ENCODE measurements around the gene ALDH3A2. TPM values are rescaled to one million over a fixed set of nuclear protein-coding genes. Genes with fewer than 3 reads are reported as not detected.
A peak's percentile ranks its signal among the peaks of the same experiment; 100 is the strongest.

The ALDH3A2 gene
- polyA plus RNA-seq, 4 donors: 68.6 to 153 (median 76.0) TPM

DNA sequence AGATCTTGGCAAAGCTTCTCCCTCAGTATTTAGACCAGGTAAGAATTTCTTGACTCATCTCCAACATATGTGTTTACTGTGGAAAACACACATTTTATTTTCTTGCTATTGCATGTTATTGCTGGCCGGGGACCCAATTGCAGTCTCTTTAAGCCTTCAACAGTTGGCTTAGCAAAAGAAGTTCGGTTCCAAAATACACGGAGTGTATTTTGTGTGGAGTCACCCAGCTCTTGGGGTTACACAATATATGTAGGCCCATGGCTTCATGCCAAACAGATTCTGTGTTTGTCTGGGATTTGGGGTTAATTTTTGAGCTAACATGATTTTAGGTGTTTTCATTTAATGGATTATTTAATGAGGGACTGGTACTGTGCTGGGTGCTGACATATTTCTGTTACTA lies 4.0 kb downstream of the ALDH3A2 start:
- Histone ChIP-seq H3K9me3 (ENCODE audit: control insufficient read depth in 2 of 2, insufficient read depth in 1 of 2, low read depth in 1 of 2, low read length in 1 of 2) (peaks cover 0 to 6% of the 10 kb centered on the region in 2 donors), H3K4me3 (ENCODE audit: low read depth in 1 of 3, low read length in 3 of 3) (no peak overlapping the region), H3K4me1 (ENCODE audit: control insufficient read depth in 3 of 3, insufficient read depth in 2 of 3, low read depth in 1 of 3, low read length in 2 of 3) (peaks cover 0 to 13% (median 5%) of the 10 kb centered on the region in 3 donors), H3K27me3 (ENCODE audit: control insufficient read depth in 3 of 3, insufficient read depth in 3 of 3, low read length in 3 of 3) (no peaks in the 10 kb centered on the region), H3K27ac (ENCODE audit: low read depth in 1 of 3, low read length in 2 of 3) (no peak overlapping the region), H3K36me3 (ENCODE audit: control insufficient read depth in 3 of 3, insufficient read depth in 2 of 3, low read depth in 1 of 3, low read length in 3 of 3) (peaks cover 5 to 27% (median 9%) of the 10 kb centered on the region in 3 donors)
- no peak for DNase-seq
- FAIRE-seq: no peak
- WGBS, 3 donors: 72 to 80% (median 73%) methylated on average over 3 of the region's 3 CpGs

DNA sequence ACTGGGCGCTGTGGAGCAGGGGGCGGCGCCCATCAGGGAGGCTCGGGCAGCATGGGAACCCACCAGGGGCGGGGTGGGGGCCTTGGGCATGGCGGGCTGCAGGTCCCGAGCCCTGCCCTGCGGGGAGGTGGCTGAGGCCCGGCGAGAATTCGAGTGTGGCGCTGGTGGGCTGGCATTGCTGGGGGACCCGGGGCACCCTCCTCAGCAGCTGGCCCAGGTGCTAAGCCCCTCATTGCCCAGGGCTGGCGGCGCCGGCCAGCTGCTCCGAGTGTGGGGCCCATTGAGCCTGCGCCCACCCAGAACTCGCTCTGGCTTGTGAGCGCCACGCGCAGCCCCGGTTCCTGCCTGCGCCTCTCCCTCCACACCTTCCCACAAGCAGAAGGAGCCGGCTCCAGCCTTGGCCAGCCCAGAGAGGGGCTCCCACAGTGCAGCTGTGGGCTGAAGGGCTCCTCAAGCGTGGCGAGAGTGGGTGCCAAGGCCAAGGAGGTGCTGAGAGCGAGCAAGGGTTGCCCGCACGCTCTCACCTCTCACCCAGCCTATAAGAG lies 5.9 kb downstream of the ALDH3A2 start:
- peaks cover 5 to 38% (median 13%) of the 10 kb centered on the region in 3 donors for H3K36me3 ChIP-seq (ENCODE audit: control insufficient read depth in 3 of 3, insufficient read depth in 2 of 3, low read depth in 1 of 3, low read length in 3 of 3)
- peaks cover 0 to 6% of the 10 kb centered on the region in 2 donors for H3K9me3 ChIP-seq (ENCODE audit: control insufficient read depth in 2 of 2, insufficient read depth in 1 of 2, low read depth in 1 of 2, low read length in 1 of 2)
- FAIRE-seq (no peak), DNase-seq (no peak)
- no peak overlapping the region for H3K27ac ChIP-seq (ENCODE audit: low read depth in 1 of 3, low read length in 2 of 3)
- peaks cover 0 to 11% (median 5%) of the 10 kb centered on the region in 3 donors for H3K4me1 ChIP-seq (ENCODE audit: control insufficient read depth in 3 of 3, insufficient read depth in 2 of 3, low read depth in 1 of 3, low read length in 2 of 3)
- WGBS, 3 donors: 98 to 99% (median 98%) methylated on average over 25 to 30 of the region's 30 CpGs
- H3K4me3 ChIP-seq (ENCODE audit: low read depth in 1 of 3, low read length in 3 of 3): no peak overlapping the region
- H3K27me3 ChIP-seq (ENCODE audit: control insufficient read depth in 3 of 3, insufficient read depth in 3 of 3, low read length in 3 of 3): no peaks in the 10 kb centered on the region

DNA sequence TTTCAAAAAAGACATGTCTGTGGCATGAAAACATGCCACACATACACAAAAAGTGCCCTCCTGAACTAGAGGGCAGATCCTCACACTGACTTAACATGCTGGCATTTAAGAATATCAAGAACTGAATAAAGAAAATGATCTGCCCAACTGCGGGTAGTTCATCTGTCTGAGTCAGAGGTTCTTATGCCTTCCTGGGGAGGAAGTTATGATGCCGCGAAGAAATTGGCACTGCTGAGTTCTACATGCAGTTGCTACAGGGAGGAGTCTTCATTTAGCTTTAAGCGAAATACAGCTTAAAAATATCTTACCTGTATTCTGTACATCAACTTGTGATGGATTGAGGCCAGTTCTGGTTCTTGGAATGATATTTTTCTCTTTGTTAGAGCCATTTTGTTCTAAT lies 6.3 kb downstream of the ALDH3A2 start:
- Histone ChIP-seq H3K36me3 (ENCODE audit: control insufficient read depth in 3 of 3, insufficient read depth in 2 of 3, low read depth in 1 of 3, low read length in 3 of 3) (peaks cover 5 to 41% (median 13%) of the 10 kb centered on the region in 3 donors), H3K27ac (ENCODE audit: low read depth in 1 of 3, low read length in 2 of 3) (no peak overlapping the region), H3K4me3 (ENCODE audit: low read depth in 1 of 3, low read length in 3 of 3) (no peak overlapping the region), H3K4me1 (ENCODE audit: control insufficient read depth in 3 of 3, insufficient read depth in 2 of 3, low read depth in 1 of 3, low read length in 2 of 3) (peaks cover 0 to 11% (median 5%) of the 10 kb centered on the region in 3 donors), H3K27me3 (ENCODE audit: control insufficient read depth in 3 of 3, insufficient read depth in 3 of 3, low read length in 3 of 3) (no peaks in the 10 kb centered on the region), H3K9me3 (ENCODE audit: control insufficient read depth in 2 of 2, insufficient read depth in 1 of 2, low read depth in 1 of 2, low read length in 1 of 2) (peaks cover 0 to 6% of the 10 kb centered on the region in 2 donors)
- no peak for DNase-seq
- FAIRE-seq: no peak
- 95 to 97% (median 95%) methylated on average over 4 of the region's 4 CpGs for whole genome bisulfite sequencing, 3 donors

DNA sequence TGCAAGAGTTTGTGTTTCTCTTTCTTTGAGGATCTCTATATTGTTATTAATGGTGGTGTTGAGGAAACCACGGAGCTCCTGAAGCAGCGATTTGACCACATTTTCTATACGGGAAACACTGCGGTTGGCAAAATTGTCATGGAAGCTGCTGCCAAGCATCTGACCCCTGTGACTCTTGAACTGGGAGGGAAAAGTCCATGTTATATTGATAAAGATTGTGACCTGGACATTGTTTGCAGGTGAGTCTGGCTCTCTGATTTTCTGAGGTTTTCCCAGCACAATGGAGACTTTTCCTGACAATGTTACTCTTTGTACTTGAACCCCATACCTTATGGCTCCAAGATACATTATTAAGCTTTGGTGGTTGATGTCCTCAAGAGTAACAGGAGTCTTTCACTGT lies 7.8 kb downstream of the ALDH3A2 start:
- DNase-seq (peak in 1 of 2 donors; percentile 39), FAIRE-seq (no peak)
- Histone ChIP-seq H3K27me3 (ENCODE audit: control insufficient read depth in 3 of 3, insufficient read depth in 3 of 3, low read length in 3 of 3) (no peaks in the 10 kb centered on the region), H3K4me1 (ENCODE audit: control insufficient read depth in 3 of 3, insufficient read depth in 2 of 3, low read depth in 1 of 3, low read length in 2 of 3) (peaks cover 0 to 9% (median 5%) of the 10 kb centered on the region in 3 donors), H3K36me3 (ENCODE audit: control insufficient read depth in 3 of 3, insufficient read depth in 2 of 3, low read depth in 1 of 3, low read length in 3 of 3) (peaks cover 7 to 43% (median 13%) of the 10 kb centered on the region in 3 donors), H3K27ac (ENCODE audit: low read depth in 1 of 3, low read length in 2 of 3) (no peak overlapping the region), H3K9me3 (ENCODE audit: control insufficient read depth in 2 of 2, insufficient read depth in 1 of 2, low read depth in 1 of 2, low read length in 1 of 2) (peaks cover 0 to 6% of the 10 kb centered on the region in 2 donors), H3K4me3 (ENCODE audit: low read depth in 1 of 3, low read length in 3 of 3) (no peak overlapping the region)
- 71 to 84% (median 78%) methylated on average over 4 of the region's 4 CpGs for WGBS, 3 donors

DNA sequence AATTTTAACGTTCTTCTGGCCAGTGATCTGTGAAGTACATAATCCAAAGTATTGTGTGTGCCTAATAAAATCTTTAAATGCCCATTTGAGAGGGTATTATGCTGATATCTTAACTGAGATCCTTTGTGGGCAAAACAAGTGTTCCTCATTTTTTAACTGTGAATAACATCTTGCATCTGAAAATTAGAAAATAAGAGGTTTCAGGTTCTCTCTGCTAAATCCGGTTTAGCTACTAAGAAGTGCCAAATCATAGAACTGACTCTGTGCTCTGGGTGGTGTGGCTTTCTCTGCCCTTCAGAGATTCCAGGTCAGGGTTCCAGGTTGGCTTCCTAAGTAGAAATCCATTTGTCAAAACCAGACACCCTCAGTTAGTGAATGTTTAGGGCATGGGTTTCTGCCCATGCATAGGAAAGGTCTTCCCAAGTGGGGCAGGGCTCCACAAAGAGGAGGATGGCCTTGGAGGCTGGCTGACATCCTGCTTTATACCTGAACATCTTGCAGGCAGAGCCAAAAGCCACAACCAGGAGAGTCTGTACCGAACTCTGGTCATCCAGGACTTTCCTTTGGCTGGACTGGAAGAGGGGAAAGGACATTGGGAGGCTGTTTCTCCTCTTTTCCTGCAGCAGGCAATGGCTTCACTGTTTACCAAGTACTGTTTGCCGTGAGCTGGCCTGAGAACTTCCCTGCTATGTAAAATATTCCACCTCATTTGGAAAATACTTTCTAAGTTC lies 8.5 kb downstream of the ALDH3A2 start:
- Histone ChIP-seq H3K36me3 (ENCODE audit: control insufficient read depth in 3 of 3, insufficient read depth in 2 of 3, low read depth in 1 of 3, low read length in 3 of 3) (peaks cover 7 to 43% (median 13%) of the 10 kb centered on the region in 3 donors), H3K4me3 (ENCODE audit: low read depth in 1 of 3, low read length in 3 of 3) (no peak overlapping the region), H3K27me3 (ENCODE audit: control insufficient read depth in 3 of 3, insufficient read depth in 3 of 3, low read length in 3 of 3) (no peaks in the 10 kb centered on the region), H3K27ac (ENCODE audit: low read depth in 1 of 3, low read length in 2 of 3) (no peak overlapping the region), H3K4me1 (ENCODE audit: control insufficient read depth in 3 of 3, insufficient read depth in 2 of 3, low read depth in 1 of 3, low read length in 2 of 3) (peaks cover 0 to 3% (median 3%) of the 10 kb centered on the region in 3 donors), H3K9me3 (ENCODE audit: control insufficient read depth in 2 of 2, insufficient read depth in 1 of 2, low read depth in 1 of 2, low read length in 1 of 2) (peaks cover 0 to 6% of the 10 kb centered on the region in 2 donors)
- DNase-seq: no peak
- no peak for FAIRE-seq
- WGBS, 3 donors: 81 to 82% (median 81%) methylated on average over 4 of the region's 4 CpGs

DNA sequence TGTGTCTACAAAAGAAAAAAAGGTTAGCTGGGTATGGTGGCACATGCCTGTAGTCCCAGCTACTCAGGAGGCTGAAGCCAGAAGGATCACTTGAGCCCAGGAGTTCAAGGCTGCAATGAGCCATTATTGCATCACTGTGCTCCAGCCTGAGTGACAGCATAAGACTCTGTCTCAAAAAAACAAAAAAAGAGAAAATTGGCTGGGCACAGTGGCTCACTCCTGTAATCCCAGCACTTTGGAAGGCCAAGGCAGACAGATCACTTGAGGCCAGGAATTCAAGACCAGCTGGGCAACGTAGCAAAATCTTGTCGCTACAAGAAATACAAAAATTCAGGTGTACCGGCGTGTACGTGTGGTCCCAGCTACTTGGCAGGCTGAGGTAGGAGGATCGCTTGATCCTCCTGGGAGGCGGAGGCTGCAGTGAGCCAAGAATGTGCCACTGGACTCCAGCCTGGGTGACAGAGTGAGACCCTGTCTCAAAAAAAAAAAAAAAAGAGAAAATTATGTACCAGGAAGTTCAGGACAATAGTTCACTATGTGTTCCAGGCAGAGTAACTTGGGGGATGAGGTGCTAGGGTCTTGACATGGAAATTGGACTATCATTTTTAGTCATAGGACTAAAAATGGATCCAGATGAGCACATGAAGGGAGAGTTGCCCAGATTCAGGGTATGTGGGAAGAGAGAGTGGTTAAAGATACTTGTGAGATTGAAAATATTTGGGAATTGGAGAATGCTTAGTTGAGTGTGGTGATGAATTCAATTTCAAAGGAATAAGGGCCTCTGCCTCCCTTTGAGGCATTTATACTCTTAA lies 11.0 kb downstream of the ALDH3A2 start:
- Histone ChIP-seq H3K36me3 (ENCODE audit: control insufficient read depth in 3 of 3, insufficient read depth in 2 of 3, low read depth in 1 of 3, low read length in 3 of 3) (peaks cover 7 to 46% (median 14%) of the 10 kb centered on the region in 3 donors), H3K4me3 (ENCODE audit: low read depth in 1 of 3, low read length in 3 of 3) (no peak overlapping the region), H3K27ac (ENCODE audit: low read depth in 1 of 3, low read length in 2 of 3) (no peak overlapping the region), H3K4me1 (ENCODE audit: control insufficient read depth in 3 of 3, insufficient read depth in 2 of 3, low read depth in 1 of 3, low read length in 2 of 3) (peaks cover 0 to 2% (median 0%) of the 10 kb centered on the region in 3 donors), H3K9me3 (ENCODE audit: control insufficient read depth in 2 of 2, insufficient read depth in 1 of 2, low read depth in 1 of 2, low read length in 1 of 2) (peaks cover 0 to 3% of the 10 kb centered on the region in 2 donors), H3K27me3 (ENCODE audit: control insufficient read depth in 3 of 3, insufficient read depth in 3 of 3, low read length in 3 of 3) (no peaks in the 10 kb centered on the region)
- FAIRE-seq (no peak), DNase-seq (no peak)
- 93 to 96% (median 95%) methylated on average over 7 of the region's 7 CpGs for WGBS, 3 donors

DNA sequence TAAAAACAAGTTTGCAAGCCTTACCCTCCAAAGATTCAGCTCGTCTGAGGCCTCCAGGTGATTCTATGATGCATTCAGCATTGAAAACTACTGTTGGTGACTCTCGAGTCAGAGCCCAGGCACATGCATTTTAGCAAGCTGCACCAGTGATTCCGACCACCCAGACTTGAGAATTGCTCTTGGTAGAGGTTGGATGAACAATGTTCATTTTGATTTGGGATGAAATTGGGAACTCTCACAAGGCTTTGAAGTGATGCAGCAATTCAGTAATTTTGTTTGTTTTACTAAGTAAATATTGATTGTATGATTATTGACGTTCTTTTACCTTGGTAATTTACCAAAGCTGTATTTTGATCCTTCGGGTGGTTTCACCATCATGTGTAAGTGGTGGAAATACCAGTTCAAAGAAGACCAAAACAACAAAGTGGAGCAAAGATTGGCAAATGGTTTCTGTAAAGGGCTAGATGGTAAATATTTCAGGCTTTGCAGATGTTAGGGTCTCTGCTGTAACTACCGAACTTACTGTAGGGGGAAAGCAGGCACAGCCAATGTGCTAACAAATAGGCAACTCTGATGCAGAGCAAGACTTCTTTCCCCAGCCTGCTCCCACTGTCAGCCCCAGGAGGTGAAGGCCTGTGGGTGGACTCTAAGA lies 11.8 kb downstream of the ALDH3A2 start:
- Histone ChIP-seq H3K27ac (ENCODE audit: low read depth in 1 of 3, low read length in 2 of 3) (no peak overlapping the region), H3K36me3 (ENCODE audit: control insufficient read depth in 3 of 3, insufficient read depth in 2 of 3, low read depth in 1 of 3, low read length in 3 of 3) (peaks cover 7 to 47% (median 15%) of the 10 kb centered on the region in 3 donors)
- FAIRE-seq: no peak

DNA sequence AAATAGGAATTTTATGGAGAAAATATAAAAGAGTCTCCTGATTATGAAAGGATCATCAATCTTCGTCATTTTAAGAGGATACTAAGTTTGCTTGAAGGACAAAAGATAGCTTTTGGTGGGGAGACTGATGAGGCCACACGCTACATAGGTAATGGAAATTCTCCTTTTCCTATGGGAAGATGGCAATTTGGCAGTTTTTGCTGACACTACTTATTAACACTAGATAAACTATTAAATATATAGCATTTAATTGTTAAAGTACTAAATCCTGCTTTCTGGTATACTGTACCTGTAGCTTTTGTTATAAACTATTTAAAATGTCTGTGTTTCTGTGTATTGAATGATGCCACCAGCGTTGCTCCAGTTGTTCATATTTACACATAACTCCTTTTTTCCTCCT lies 12.6 kb downstream of the ALDH3A2 start:
- FAIRE-seq: no peak
- Histone ChIP-seq H3K9me3 (ENCODE audit: control insufficient read depth in 2 of 2, insufficient read depth in 1 of 2, low read depth in 1 of 2, low read length in 1 of 2) (no peaks in the 10 kb centered on the region), H3K4me3 (ENCODE audit: low read depth in 1 of 3, low read length in 3 of 3) (no peak overlapping the region), H3K36me3 (ENCODE audit: control insufficient read depth in 3 of 3, insufficient read depth in 2 of 3, low read depth in 1 of 3, low read length in 3 of 3) (peaks cover 6 to 49% (median 13%) of the 10 kb centered on the region in 3 donors), H3K4me1 (ENCODE audit: control insufficient read depth in 3 of 3, insufficient read depth in 2 of 3, low read depth in 1 of 3, low read length in 2 of 3) (no peaks in the 10 kb centered on the region), H3K27me3 (ENCODE audit: control insufficient read depth in 3 of 3, insufficient read depth in 3 of 3, low read length in 3 of 3) (no peaks in the 10 kb centered on the region), H3K27ac (ENCODE audit: low read depth in 1 of 3, low read length in 2 of 3) (no peak overlapping the region)
- 94 to 97% (median 95%) methylated on average over 3 of the region's 3 CpGs for WGBS, 3 donors
- no peak for DNase-seq

More for the DNA sequence above, 11.8 kb downstream of the ALDH3A2 start:
- Histone ChIP-seq H3K4me3 (ENCODE audit: low read depth in 1 of 3, low read length in 3 of 3) (no peak overlapping the region), H3K9me3 (ENCODE audit: control insufficient read depth in 2 of 2, insufficient read depth in 1 of 2, low read depth in 1 of 2, low read length in 1 of 2) (no peaks in the 10 kb centered on the region), H3K27me3 (ENCODE audit: control insufficient read depth in 3 of 3, insufficient read depth in 3 of 3, low read length in 3 of 3) (no peaks in the 10 kb centered on the region), H3K4me1 (ENCODE audit: control insufficient read depth in 3 of 3, insufficient read depth in 2 of 3, low read depth in 1 of 3, low read length in 2 of 3) (peaks cover 0 to 2% (median 0%) of the 10 kb centered on the region in 3 donors)
- no peak for DNase-seq
- 26 to 63% (median 47%) methylated on average over 6 of the region's 6 CpGs for WGBS, 3 donors
